Fibroblast of the conjunctiva (primary cell): ENCODE results near the gene DNASE1L2.
A peak's percentile ranks its signal among the peaks of the same experiment; 100 is the strongest.
"Not testable (repeated sequence)": the region's sequence is repeated elsewhere in the genome, so short reads cannot be mapped to it uniquely, and the experiment has no call there.

Source experiments
- DNase-seq: peaks from one replicate; pipeline ENCODE4 v3.0.0-alpha.2; 2010; ENCODE audit warnings: low read depth

Gene DNASE1L2, protein sequence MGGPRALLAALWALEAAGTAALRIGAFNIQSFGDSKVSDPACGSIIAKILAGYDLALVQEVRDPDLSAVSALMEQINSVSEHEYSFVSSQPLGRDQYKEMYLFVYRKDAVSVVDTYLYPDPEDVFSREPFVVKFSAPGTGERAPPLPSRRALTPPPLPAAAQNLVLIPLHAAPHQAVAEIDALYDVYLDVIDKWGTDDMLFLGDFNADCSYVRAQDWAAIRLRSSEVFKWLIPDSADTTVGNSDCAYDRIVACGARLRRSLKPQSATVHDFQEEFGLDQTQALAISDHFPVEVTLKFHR

DNA sequence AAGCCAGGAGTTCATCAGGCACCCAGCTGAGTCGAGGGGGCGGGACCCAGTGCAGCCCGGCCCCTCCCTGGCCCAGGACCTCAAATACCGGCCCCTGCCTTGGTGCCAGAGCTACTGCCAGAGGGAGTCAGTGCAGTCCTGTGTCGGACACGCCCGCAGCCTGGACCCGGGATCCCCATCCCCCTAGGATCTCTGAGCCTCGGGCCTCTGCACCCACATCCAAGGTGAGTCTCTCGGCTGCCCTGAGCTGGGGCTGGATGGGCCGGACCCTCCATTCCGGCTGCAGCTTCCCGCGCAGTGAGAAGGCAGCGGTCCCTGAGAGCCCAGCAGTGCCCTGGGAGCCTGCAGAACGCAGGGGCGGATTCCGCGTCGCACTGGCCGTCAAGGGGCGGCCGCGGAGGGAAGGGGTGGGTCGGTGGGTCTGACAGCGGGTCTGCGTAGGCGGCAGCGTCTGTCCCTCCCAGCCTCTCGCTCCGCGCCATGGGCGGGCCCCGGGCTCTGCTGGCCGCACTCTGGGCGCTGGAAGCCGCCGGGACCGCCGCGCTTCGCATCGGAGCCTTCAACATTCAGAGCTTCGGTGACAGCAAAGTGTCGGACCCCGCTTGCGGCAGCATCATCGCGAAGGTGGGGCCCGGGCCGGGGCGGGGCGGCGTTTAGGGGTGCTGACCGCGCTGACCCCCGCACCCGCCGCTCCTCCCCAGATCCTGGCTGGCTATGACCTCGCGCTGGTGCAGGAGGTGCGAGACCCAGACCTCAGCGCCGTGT, at the start of gene DNASE1L2:
Gene DNASE1L2 (plus strand): TSS at position 108 of the 765 bp plus-strand sequence. CDS start 373 bp downstream, at position 481.
- no peak for DNase-seq

DNA sequence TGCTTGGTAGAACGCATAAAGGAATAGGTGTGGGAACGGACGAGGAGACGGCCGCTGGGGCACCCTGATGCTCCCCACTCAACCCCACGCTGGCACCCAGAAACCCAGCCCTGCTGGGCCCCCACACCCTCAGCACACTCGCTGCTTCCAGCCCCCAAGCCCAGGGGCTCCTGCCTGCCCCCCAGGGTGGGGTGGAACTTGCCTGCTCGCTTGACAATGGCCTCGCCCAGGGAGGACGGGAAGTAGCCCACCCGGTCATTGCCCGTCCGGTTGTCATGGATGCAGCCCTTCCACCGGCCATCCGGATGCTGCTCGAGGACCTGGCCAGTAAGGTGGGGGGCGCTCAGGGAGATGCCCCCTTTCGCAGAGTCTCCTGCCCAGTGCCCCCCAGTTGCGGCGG, 49.7 kb upstream of the DNASE1L2 start:
- no peak for DNase-seq

DNA sequence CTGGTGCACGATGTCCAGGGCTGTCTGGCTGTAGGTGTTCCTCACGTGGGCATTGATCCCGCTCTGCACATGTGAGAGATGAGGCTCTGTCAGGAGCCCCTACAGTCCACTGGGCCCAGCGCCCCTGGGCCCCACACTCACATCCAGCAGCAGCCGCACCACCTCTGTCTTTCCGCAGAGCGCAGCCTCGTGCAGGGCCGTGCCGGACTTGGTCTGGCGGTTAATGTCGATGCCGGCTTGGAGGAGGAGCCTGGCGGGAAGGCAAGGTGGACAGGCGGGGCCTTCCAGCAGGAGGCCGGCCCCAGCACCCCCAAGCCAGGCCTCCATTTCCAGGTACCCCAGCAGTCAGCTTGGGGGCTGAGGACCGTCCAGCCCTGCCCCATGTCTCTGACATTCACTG, 49.0 kb upstream of the DNASE1L2 start:
- DNase-seq, result no peak

DNA sequence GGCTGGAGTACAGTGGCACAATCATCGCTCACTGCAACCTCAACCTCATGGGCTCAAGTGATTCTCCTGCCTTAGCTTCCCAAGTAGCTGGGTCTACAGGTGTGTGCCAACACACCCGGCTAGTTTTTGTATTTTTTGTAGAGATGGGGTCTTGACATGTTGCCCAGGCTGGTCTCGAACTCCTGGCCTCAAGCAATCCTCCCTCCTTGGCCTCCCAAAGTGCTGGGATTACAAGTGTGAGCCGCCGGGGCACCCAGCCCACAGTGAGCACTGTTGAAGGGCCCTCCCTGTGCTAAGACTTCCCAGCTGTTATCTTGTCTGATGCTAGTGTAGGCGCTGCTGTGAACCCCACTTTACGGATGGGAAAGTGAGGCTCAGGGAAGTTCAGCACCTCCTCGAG, 47.8 kb upstream of the DNASE1L2 start:
- DNase-seq, result no peak

DNA sequence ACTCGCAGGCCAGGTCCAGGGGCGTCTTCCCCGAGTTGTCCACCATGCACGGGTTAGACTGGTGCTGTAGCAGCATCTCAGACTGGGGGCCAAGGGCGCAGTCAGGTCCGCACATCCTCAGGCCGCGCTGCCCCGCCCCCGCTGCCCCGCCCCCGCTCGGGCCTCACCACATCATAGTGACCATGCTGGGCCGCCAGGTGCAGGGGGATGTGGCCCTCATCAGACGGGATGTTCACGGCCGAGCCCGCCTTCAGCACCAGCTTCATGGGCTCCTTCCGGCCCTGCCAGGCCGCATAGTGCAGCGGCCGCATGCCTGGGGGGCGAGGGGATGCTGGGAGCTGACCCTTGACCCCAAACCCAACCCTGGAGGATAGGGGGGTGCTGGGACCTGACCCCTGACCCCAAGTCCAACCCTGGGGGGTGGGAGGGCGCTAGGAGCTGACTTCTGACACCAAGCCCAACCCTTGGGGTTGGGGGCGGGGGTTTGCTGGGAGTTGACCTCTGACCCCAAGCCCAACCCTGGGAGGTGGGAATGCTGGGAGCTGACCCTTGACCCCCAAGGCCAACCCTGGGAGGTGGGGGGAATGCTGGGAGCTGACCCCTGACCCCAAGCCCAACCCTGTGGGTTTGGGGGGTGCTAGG, 46.9 kb upstream of the DNASE1L2 start:
- DNase-seq, result no peak

DNA sequence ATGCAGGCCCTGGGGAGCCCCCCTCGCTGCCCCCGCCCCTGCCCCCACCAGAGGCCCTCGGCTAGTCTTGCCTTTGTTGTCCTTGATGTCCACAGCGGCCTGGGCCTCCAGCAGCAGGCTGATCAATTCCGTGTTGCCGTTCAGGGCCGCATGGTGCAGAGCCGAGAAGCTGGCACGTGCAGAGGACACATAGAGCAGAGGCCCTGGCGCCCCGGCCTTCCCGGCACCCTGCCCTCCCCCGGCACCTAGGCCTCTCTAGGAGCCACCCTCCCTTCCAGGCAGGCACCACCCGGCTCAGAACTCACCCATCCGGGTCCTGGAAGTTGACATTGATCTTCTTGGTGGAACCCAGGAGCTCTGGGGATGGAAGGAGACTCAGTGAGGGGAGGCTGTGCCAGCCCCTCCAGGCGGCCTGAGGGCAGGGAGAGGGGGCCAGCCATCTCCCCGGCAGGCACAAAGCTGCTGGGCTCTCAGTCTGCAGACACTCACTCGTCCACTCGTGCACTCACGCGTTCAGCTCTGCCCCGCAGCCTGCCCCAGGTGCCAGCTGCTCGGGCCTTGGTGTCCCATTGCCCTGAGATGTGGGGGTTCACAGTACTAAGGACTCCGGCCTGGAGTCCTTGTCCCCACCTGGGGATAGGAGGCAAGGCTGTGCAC, 46.1 kb upstream of the DNASE1L2 start:
- no peak for DNase-seq

DNA sequence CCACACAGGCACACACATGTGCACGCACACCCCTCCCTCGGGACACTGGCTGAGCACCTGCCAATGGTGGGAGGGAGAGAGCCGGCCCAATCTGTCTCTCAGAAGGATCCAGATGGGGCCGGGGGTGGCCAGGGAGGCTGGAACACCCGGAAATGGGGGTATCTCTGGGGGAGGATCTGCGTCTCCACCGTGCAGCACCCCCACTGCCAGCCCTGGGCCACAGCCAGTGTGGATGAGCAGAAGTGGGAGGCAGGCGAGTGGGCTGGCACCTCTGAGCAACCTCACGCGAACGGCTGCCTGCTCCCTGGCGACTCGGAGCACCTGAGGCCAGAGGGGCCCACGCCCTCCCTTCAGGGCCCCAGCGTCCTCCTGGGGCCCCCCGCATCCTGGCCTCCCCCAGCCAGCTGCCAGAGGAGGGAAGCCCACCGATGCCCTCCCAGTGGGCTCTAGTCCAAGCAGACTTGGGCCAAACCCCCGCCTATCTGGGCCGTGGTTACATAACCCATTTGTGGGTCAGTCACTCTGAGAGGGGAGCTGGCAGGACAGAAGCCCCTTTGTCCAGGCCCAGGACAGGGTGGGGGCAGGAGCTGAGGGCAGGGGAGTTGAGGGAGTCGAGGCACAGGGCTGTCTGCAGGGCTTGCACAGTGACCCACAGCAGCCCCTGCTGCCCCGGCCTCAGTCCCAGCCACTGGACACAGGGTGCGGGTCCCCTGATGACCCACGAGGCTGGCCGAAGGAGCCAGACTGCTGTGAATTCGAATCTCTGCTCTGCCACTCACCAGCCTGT, 45.4 kb upstream of the DNASE1L2 start:
- DNase-seq, result no peak

DNA sequence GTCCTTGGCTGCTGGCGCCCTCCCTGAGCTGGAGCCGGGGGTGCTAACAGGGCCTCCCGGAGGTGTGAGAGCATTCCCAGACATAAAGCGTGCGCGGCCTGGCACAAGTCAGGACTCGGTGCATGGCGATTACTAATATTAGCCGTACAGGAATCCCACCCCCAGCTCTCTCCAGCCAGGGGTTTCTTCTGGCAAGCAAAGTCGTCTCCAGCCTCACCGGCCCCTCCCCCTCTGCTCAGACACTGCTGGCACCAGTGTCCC, 44.9 kb upstream of the DNASE1L2 start:
- DNase-seq, result no peak

DNA sequence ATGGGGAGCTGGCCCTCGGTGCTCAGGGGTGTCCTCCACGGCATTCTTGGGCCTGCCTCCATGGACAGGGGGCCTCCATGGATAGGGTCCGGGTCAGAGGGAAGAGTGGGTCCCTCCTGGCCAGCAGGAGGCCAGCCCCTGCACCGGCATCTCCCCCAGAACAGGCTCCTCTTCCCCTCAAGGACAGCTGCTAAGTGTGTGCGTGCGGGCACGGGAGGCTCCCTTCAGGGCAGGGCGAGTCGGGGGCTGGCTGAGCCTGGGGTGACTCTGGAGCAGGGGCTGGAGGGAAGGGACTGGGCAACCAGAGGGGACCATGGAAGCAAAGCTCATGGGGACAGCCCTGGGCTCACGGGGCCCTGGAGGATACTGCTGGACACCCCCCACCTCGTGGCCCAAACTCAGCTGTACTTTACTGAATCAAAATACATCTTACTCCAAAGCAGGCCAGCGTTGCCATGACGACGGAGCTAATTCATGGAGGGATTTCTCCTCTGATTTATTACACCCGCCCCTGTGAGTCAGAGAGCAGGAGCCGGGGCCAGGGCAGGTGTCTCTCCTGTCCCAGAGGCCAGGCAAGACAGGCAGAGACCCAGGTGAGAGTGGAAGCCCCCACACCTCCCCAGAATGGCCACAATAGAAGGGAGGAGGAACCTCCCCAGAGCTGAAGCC, 41.9 kb upstream of the DNASE1L2 start:
- DNase-seq, result peak; percentile 12

DNA sequence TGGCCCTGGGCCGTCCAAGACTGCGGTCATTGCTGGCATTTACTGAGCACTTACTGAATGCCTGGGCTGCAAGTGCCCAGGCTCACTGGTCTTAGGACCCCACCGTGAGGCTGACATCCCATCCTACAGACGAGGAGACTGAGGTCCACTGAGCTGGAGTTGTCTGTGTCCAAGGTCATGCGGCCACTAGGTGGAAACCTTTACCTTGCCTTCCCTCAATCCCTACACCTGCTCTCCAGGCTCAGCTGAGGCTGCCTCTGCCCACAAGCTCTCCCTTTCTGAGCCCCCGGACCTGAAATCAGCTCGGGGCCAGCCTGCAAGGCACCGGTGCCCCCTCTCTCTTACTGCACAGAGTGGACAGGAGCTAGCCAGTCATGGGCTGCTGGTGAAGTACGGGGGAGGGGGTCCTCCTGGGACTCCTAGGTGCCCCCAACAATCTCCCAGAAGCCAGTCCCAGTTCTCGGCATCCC, 41.4 kb upstream of the DNASE1L2 start:
- DNase-seq, result peak; percentile 17

DNA sequence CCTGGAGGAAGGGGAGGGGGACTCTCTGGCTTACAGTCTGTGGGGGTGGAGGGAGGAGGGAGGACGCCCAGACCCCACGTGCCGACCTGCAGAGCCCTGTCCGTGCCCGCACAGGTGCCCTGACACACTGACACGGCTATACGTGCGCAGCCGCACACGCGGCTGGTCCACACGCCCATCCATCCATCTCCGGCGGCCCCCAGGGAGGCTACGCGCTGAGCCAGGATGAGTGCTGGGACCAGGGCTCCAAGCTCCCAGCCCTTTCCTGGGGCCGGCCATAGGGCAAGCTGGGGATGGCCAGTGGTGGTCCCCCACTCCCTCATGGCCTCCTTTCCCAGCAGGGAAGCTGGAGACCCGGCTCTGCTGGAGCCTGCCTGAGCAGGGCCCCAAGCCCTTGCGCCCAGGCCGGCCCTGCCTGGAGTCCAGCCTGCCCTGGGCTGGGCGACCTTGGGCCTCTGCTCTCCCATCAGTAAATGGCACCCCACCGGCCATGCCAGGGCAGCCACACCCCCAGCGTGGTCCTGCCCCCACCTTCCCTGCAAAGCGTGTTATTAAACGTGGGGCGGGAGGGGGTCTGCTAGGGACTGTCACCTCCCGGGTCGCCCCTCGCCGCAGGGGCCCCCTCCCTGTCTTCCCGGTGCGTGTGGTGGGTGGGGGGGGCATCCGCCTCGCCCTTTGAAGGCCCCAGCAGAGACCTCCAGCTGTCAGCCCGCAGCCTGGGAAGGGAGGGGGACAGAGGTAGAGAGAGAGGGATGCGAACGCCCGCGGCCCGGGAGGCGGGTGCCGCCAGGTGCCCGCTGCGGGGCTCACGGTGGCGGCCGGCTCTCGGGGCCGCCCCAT, 40.7 kb upstream of the DNASE1L2 start:
- no peak for DNase-seq

DNA sequence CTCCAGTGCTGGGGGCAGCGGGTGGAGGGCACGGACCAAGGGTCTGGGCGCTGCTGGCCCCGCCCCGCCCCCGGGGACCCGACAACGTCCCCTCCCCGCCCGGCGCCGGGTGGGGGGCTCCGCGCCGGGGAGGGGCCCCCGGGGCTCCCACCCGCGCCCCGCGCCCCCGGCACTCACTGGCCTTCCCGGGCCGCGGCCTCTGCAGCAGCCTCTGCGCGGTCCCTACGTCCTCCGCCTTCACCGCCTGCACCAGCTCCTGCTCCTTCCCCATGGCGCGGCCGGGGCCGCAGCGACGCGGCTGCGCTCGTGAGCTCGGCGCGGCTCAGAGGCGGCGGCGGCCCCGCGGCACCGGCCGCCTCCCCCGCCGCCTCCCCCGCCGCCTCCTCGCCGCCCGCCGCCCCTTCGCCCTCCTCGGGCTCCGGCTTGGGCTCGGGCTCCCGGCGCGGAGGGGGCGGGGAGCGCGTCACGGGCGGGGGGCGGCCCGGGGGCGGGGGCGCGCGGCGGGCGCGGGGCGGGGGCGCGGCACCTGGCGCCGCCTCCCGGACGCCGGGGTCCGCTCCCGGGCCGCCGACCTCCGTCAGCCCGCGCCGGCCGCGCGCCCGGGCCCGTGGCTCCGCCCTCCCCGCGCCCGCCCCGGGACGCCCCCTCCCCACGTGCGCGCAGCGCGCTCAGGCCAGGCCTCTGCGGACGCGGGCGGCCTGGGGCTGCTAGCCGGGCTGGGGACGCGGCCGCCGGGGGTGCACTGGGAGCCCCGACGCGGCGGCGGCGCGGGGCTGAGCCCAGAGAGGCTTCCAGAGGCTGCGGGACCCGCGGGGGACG, 39.9 kb upstream of the DNASE1L2 start, which contains the start of gene CASKIN1:
Gene CASKIN1 (minus strand): TSS at position 444 of the 819 bp plus-strand sequence. CDS start 173 bp downstream, at position 271.
- no peak for DNase-seq

DNA sequence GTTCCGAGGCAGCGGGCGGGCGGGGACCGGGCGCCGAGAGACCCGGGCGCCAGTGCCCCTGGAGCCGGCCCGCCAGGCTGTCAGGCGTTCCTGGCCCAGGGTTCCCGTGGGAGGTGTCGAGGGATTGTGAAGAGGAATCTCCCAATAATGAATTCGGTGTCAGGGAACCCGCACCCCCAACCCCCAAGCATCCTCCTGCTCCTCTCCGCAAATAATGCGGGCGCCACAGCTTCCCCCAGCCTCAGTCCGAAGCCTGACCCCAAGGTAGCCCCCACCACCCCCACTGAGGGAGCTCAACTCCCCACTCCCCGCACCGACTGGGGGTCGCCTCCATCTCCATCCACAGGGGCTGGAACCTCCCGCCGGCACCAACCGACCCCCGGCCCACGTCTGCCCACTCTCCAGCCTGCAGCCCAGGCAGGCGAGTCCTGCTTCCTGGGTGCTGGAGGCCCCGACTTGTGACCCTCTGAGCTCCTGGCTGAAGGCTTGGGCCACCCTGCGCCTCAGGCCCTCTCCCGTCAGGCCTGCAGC, 39.2 kb upstream of the DNASE1L2 start:
- DNase-seq, result no peak

DNA sequence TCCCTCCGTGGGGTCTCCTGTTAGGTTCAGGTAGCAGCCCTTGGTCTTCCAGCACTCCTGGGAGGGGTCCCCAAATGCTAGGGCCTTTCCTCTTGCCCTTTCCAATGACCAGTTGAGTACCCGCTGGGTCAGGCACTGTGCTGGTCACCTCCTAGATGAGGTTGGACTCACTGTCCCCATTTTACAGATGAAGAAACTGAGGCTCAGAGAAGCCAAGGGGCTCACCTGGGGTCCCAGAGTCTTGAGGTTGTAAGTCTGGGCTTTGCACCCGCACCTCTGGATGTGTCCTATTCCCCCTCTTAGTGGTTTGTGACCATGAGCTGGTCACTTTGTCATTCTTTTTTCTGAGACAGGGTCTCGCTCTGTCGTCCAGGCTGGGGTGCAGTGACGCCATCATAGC, 38.5 kb upstream of the DNASE1L2 start:
- no peak for DNase-seq

DNA sequence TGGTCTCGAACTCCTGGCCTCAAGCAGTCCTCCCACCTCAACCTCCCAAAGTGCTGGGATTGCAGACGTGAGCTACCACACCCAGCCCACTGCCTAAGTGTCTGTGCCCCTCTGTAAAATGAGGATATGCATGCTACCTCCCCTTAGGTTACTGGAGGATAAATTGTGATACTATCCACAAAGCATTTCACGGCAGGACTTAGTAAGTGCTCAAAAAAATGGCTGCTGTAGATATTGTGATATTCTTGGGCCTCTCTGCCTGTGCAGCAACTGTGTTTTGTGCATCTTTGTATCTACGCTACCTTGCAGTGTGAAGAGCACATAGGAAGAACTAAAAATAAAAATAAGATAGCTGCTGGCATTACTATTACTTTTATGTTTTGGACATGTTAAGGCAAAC, 38.0 kb upstream of the DNASE1L2 start:
- DNase-seq, result no peak

DNA sequence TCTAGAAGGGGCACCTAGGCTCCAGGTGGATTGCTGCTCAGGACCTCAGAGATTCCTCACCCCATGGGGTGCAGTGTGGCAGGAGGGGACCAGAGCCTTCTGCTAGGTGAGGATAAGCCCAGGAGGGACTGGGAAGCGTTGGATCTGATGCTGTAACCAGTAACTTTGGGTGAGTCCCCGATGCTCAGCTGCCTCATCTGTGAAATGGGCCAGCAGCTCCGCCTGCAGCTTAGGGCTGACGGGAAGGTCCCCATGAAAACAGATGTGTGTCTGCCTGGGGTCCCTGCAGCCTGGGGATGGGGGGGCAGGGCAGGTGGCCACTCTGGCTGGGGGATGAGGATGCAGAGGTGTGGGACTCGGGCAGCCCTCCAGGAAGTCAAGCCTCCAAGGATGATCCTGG, 37.1 kb upstream of the DNASE1L2 start:
- no peak for DNase-seq

DNA sequence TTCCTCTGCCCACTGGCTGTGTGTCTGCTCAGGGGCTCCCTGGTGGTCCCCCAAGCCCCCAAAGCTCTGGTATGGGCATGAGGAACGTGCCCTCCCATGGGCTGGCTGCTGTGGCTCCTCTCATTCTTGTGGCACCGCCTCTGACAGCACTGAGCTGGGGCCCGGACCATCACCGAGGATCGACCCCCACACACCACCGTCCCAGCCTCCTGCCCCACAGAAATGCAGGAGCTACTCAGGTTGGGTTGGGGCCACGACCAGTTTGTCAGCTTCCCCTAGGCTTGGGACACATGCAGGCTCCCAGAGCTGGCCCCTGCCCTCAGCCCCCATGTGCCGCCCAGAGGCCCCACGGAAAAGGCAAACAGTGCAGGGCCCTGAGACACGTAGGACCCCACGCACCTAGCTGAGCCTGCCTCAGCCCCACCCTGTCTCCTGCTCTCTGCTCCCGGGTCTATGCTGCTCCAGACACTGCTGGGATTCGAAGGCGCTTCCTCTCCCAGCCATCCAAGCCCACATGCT, 36.6 kb upstream of the DNASE1L2 start:
- no peak for DNase-seq

DNA sequence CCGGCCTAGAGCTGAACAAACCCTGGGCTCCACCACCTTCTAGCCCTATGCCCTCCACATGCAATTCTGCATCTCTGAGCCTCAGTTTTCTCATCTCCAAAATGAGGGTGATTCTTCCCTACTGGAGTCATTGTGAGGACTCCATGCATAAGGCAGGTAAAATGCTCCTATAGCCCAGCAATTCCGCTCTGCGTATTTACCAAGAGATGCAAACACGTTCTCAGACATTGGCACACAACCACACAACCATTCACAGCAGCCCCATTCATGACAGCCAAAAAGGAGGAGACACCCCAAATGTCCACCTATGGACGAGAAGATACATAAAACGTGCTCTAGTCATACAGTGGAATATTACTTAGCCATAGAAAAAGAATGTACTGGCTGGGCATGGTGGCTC, 35.9 kb upstream of the DNASE1L2 start:
- no peak for DNase-seq

DNA sequence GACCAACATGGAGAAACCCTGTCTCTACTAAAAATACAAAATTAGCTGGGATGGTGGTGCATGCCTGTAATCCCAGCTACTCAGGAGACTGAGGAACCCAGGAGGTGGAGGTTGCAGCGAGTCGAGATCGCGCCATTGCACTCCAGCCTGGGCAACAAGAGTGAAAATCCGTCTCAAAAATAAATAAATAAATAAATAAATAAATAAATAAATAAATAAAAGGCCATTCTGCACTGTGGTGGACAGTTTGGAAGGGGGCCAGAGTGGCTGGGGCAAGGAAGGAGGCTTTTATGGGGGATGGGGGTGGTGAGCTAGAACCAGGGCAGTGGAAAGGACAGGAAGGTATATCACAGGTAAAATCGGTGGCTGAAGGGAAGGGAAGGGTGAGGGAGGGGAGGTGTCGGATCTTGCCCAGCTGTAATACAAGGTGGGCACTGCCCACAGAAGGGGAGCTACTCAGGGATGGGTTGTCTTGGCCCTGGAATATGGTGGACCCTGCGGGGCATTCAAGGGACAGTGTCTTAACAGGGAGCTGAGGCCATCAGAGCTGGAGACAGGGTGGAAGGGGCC, 33.0 kb upstream of the DNASE1L2 start:
- not testable (repeated sequence) for DNase-seq
